GM13976 (cell line): Measurements from ENCODE around the gene GALNT14.
"Not testable (repeated sequence)": the region's sequence is repeated elsewhere in the genome, so short reads cannot be mapped to it uniquely, and the experiment has no call there.

Experiments used
- DNase-seq: peaks from one replicate; pipeline ENCODE4 v3.0.0; 2012; ENCODE audit warnings: low spot score
- in situ Hi-C: fragments of 300-500 bp; cut with MboI; formaldehyde crosslinking; loops from one replicate; pipeline ENCODE4 v1.12.0; 2022; ENCODE audit warnings: low sequenced_read_pairs, mixed read lengths, inconsistent platforms; ENCODE audit not compliant: unreplicated experiment
- TF ChIP-seq, protein P1 (sequence below): IDR thresholded peaks from 2 replicates; pipeline ENCODE4 v1.5.1; 2012; ENCODE audit warnings: borderline replicate concordance, mild to moderate bottlenecking; ENCODE audit not compliant: insufficient read depth; ENCODE audit errors: extremely low read depth, missing control alignments, control extremely low read depth

GALNT14 gene

DNA sequence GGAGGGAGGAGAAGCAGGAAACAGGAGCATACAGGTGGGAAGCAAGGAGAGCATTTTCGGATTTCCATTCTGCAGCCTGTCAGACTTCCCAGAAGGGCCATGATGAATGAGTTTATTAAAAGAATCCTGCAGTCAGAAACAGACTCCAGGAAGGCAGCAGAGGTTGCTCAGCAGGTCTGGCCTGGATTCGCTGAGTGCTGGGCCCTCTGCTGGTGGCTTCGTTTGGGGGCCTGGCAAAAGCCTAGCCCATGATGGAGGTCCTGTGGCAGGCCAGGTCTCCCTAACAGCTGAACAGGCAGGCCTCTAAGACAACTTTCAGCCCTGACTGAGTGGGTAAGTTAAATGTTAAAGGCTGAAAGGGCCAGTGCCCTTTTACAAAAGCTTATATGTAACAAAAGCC, 222.8 kb downstream of the GALNT14 start:
- TF ChIP-seq, protein P1, sequence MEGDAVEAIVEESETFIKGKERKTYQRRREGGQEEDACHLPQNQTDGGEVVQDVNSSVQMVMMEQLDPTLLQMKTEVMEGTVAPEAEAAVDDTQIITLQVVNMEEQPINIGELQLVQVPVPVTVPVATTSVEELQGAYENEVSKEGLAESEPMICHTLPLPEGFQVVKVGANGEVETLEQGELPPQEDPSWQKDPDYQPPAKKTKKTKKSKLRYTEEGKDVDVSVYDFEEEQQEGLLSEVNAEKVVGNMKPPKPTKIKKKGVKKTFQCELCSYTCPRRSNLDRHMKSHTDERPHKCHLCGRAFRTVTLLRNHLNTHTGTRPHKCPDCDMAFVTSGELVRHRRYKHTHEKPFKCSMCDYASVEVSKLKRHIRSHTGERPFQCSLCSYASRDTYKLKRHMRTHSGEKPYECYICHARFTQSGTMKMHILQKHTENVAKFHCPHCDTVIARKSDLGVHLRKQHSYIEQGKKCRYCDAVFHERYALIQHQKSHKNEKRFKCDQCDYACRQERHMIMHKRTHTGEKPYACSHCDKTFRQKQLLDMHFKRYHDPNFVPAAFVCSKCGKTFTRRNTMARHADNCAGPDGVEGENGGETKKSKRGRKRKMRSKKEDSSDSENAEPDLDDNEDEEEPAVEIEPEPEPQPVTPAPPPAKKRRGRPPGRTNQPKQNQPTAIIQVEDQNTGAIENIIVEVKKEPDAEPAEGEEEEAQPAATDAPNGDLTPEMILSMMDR, result no peak
- no peak for DNase-seq
- in situ Hi-C loops, result no loop called here

DNA sequence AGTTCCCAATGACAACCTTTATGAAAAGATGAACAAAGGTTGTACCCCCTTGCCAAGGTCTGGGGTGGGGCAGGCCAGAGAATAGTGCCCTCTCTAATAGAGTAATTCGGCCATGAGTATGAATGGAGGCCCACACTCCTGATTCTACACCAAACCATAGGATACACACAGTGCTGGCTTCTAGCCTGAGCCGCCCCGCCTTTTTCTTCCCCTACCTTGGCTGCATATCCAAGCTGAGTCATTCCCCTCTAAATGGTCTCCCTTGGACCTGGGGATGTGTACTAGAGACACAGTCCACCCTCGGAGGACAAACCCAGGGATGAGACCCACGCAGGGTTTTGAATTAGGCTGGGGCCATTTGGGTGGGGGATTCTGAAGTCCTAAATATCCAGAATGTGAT, 223.8 kb downstream of the GALNT14 start:
- TF ChIP-seq, protein P1, result no peak
- no peak for DNase-seq
- in situ Hi-C loops, result no loop called here

DNA sequence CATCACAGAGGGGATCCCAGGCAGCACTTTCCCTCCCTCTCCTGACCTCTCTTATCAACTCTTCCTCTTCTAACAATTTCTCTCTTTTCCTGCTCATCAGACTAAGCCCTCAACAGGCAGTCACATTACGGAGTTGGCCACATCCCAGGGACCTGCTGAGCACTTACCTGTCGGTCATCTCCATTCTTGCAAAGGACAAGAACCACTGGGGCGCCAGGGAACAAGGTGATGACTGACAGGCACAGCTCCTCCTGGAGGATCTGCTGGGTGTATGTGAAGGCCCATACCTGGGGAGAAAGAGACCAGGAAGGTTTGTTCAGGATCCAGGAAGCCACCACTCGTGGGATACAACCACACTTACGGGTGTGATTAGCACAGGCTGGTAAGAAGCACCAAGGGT, 226.2 kb downstream of the GALNT14 start:
- in situ Hi-C loops, result no loop called here
- no peak for DNase-seq
- TF ChIP-seq, protein P1, result no peak

DNA sequence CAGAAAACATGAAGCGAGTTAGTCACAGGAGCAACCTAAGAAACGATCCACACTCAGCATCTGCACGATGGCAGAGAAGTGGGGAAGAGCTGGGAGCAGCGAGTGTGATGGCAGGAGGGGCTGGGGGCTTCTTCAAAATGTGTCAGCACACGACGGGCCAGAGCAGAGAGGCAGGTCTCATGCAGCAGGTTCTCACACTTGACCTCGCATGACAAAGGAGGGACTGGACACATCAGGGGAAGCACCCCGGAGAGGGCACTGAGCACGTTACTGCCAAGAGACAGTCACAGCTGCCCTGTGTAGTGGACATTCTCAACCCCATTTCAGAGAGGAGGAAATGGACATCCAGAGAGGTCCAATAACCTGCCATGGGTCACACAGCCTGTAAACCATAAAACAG, 226.9 kb downstream of the GALNT14 start:
- DNase-seq, result no peak
- in situ Hi-C loops, result no loop called here
- TF ChIP-seq, protein P1, result no peak

DNA sequence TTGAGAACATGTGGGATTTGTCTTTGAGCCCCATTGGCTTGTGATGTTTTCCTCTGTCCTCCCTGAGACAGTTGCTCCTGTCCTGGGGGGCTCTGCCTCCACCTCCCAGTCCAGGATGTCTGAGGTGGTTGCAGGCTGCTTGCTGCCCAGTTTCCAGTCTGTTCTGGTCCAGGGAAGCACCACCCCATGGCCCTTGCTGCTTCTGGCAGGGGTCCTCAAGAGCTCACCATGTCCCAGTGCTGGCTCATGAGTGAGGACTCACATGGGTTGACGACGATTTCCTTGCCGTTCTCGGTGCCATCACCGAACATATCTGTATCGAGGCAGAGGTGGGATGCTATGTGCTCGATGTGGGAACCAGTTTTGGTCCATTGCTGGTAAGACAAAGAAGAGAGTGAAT, 227.6 kb downstream of the GALNT14 start:
- TF ChIP-seq, protein P1, result no peak

DNA sequence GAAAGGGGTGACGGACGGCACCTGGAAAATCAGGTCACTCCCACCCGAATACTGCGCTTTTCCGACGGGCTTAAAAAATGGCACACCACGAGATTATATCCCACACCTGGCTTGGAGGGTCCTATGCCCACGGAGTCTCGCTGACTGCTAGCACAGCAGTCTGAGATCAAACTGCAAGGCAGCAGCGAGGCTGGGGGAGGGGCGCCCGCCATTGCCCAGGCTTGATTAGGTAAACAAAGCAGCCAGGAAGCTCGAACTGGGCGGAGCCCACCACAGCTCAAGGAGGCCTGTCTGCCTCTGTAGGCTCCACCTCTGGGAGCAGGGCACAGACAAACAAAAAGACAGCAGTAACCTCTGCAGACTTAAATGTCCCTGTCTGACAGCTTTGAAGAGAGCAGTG, 233.8 kb downstream of the GALNT14 start:
- in situ Hi-C loops, DNase-seq: not testable (repeated sequence)

More for the DNA sequence above, 227.6 kb downstream of the GALNT14 start:
- DNase-seq, result no peak
- in situ Hi-C loops, result no loop called here

DNA sequence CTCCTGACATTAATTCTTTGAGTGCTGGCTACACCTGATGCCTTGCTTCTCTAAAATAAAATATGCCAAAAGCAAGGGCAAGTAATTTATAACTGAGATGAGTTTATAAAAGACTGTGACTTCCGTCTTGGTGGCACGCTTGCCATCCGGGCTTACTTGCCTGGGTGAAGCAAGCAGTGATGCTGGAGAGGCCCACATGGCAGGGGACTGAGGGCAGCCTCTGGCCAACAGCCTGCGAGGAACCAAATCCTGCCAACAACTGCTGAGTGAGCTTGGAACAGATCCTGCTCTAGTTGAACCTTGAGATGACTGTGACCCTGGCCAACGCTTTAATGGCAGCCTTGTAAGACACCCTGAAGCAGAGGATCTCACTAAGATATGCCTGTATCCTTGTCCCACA, 234.9 kb downstream of the GALNT14 start:
- in situ Hi-C loops, result no loop called here
- TF ChIP-seq, protein P1, result no peak
- DNase-seq, result no peak
